Ammon's horn (tissue), 1 donor: Measurements from ENCODE around the gene ELOVL5.

Source experiments
- DNase-seq: peaks from one replicate; pipeline ENCODE4 v3.0.0-alpha.2; 2016; ENCODE audit warnings: low spot score

Gene ELOVL5

DNA sequence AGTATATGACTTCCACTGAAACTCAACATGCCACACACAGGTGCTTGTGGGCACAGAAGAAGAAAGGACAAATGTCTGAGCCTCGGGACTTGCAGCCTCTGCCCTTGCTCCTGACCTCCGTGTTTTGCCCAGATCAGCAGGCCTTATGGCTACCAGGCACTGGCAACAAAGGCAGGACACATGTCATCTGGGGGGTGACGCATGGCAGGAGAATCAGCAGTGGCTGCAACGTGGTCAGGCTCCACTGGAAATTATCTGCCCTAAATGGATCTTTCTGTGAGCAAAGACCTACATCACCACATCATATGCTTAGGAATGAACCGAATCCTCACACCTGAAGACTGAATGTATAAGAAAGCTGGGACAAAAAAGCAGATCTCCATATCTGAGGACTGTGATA, 78.9 kb downstream of the ELOVL5 start:
- no peak for DNase-seq

DNA sequence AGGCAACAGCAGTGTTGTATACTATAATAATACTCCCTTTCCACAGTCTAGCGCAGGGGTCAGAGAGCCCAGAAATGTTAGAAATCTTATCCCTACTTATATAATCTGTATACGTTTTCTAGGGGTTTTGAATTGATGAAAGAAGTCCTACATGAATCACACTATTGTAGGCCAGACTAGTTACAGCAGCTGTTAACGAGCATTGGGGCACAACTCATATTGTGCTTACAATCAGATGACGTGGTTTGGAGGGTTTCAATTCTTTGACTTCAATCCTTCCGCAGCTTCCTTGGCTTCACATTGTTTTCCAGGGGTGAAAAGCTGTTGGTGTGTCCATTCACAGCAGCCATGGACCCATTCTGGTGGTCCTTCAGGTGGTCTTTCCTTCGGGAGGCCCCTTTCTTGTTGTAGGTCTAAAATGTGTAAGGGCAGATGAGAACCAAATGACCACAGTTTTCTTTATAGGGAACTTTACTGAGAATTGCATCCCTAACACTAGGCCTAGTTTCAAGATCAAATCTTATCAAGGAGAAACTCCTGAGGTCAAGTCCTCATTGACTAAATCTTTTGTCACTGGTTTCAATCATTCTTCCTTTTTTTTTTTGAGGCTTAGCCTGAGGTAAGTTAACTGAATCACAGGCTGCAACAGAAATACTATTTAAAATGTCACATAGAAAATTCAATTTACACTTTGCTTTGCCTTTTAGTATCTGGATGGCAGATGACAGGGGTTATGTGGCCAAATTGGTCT, 79.7 kb downstream of the ELOVL5 start:
- DNase-seq, result no peak

DNA sequence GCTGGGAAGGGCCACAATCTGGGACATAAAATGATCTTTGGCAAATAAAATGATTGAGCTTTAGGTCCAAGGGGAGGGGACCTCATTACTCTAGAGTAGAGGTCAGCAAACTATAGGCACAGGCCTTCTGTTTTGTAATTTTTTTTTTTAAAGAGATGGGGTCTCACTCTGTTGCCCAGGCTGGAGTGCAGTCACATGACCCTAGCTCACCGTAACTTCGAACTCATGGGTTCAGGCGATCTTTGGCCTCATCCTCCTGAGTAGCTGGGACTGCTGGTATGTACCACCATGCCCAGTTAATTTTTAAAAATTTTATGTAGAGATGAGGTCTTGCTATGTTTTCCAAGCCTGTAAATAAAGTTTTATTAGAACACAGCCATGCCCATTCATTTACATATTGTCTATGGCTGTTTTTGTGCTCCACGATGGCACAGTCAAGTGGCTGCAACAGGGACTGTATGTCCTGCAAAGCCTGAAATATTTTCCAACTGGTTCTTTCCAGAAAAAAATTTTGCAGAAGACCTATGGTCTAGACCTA, 82.1 kb downstream of the ELOVL5 start:
- no peak for DNase-seq

DNA sequence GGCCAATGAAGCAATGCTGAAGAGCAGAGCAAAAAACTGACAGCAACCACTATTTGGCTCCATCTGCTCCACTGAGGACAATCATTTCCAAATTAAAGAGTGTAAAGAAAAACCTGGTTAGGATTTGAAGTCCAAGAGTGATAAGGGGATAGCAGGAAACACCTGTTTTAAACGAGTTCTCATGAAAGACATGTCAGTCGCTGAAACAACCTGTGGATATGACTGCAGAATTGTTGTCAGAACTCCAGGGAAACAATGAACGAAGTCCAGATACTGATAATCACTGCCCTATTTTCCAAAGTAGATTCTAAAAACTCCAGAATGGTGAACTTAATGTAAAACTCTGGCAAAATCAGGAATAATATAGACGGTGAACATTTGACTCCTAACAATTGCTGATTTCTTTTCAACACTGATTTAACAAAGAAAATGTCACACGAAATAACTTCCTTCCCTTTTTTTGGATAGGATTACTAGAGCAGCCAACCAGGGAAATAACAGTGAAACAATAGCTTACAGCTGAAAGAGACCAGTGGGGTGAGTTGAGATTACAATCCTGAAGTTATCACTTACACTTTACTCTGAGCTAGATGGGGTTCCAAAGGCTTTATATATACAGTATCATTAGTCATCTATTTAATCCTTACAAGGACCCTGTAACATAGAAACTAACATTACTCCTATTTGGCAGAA, 83.7 kb downstream of the ELOVL5 start:
- no peak for DNase-seq

DNA sequence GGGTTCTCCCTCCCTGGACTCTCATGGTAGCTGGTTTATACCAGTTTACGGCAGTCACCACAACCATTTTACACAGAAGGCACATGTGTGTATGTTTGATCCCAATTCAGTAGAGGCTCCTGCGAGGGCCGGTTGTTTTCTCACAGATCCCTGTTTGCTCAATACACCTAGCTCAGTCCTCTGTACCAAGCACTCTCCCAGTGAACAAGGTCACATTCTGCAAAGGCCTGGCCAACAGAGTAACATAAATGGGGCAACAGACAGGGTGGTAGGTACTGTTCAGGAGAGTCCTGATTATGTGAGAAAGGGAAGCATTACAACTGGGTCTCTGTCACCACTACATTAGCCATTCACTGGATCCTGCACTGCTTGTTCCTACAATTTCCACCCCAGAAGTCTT, 84.4 kb downstream of the ELOVL5 start:
- no peak for DNase-seq

DNA sequence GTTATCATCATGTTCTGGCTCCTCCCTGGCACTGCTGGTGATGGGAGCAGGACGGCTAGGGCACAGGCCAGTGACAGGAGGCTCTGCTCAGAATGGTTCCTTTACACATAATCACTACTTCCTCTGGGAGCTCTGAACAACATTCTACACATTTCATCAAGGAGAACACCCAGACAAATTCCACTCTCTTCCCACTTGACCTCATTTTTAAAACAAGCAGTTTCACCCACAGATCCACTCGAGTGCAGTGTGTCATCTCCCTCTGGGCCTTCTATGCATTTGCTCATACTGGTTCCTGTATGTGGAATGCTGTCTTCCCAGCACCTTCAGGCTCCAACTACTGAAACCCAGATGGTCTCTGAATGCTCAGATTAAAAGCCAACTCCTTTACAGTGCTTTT, 84.8 kb downstream of the ELOVL5 start:
- no peak for DNase-seq

DNA sequence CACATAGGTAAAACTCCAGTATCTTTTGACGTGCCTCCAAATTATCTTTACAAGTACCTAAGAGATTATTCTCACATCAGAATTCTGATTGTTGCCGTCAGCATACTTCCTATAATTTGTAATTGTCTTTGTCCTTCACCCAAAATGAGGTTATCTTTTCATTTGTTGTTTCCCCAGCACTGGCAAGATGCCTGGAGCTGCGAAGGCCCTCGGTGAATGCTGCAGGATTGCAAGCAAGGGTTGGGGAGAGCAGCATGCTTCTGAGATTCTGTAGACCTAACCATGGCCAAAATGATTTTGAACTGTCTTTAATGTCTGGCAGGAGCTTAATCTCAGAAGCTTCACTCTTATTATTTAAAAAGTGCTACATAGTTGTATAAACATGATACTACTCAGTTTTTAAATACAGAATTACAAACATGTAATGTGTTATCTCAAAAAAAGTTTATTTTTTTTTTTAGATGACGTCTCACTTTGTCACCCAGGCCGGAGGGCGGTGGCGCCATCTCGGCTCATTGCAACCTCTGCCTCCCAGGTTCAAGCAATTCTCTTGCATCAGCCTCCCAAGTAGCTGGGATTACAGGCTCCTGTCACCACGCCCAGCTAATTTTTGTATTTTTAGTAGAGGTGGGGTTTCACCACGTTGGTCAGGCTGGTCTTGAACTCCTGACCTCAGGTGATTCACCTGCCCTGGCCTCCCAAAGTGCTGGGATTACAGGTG, 88.7 kb downstream of the ELOVL5 start:
- DNase-seq, result no peak

DNA sequence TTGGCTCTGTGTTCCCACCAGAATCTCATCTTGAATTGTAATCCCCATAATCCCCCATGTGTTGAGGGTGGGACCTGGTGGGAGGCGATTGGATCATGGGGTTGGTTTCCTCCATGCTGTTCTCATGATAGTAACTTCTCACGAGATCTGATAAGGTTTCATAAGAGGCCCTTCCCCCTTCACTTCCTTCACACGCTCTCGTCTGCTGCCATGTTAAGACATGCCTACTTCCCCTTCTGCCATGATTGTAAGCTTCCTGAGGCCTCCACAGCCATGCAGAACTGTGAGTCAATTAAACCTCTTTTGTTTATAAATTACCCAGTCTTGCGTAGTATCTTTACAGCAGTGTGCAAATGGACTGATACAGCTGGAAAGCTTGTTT, 90.0 kb downstream of the ELOVL5 start:
- DNase-seq, result no peak

DNA sequence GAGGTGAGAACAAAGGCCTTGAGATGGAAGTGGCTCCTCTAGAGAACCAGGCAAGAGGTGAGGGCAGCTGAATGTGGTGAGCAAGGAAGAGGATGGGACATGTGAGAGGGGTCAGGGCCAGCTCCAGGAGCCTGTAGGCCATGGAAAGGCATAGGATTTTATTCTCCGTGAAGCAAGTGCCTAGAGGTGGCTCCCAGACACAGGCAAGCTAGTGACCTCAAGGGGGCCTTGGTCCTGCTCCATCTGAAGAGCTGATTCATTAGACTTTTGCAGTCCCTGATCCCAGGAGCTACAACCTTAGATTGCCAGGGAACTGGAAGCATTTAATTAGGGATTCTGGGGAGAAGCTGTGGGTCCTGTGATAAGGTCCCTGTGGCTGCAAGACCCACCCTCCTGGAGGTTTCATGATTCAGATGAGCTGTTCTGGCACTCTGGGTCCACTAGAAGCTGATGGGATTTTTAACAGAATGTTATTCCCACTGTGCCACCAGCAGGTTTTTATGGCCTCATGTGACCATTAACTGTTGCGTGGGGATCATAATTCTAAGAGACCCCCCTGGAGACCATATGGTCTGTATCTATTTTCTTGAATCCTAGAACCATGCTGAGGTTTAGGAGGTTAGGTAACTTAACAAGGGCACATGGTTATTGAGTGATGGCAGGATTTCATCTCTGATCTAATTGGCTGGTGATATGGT, 90.5 kb downstream of the ELOVL5 start:
- no peak for DNase-seq

DNA sequence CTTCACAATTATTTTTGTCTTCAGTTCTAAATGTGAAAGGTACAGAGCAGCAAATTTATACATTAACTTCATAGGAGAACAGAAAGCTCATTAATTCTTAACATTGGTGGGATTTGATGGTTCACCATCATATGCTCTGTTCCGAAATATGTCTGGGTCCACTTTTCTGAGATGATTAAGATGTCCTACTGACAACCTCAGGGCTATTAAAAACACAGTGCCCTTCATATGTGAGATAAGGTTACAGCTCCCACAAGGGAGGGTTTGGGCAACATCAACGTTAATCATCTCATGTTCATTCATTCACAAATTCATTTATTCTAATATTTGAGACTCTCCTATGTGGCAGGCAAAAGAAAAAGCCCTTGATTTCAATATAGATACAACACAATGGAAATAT, 91.2 kb downstream of the ELOVL5 start:
- no peak for DNase-seq

DNA sequence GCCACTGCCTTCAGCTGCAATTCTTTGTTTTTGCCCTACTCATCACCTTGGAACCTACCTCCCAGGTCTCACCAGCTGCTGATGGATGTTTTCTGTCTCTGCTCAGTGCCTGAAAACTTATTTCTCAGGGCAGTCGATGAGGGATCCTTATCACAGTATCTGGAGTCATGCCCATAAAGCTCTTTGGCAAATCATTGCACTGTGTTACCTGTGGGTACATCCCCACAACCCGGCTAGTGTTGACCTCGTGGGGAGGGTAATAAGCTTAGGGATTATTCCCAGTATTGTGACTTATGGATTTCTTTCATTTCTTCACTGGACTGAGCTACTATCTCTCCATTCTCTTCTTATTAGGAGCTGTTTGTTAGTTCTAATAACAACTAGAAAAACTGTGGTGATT, 91.7 kb downstream of the ELOVL5 start:
- no peak for DNase-seq

DNA sequence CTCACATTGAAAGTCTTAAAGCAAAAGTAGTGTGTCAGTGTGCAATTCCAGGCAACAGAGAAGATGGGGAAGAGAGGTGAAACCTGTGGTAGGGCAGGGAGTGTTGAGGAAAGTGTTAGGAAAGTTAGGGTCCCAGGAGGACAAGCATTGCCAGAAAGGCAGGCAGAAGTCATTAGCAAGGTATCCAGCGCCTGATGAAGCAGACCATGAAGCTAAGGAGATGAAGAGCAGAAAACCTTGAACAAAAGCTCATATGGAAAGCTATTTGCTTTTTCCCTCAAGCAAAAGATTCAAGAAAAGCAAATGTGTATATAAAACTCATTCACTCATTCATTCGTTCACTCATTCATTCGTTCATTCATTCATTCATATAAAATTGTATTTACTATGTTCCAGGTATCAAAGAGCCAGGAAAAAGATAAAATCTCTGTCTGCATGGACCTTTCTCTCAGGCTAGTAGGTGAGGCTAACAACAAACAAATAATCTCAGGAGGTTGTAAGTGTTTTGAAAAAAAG, 96.5 kb downstream of the ELOVL5 start:
- no peak for DNase-seq

DNA sequence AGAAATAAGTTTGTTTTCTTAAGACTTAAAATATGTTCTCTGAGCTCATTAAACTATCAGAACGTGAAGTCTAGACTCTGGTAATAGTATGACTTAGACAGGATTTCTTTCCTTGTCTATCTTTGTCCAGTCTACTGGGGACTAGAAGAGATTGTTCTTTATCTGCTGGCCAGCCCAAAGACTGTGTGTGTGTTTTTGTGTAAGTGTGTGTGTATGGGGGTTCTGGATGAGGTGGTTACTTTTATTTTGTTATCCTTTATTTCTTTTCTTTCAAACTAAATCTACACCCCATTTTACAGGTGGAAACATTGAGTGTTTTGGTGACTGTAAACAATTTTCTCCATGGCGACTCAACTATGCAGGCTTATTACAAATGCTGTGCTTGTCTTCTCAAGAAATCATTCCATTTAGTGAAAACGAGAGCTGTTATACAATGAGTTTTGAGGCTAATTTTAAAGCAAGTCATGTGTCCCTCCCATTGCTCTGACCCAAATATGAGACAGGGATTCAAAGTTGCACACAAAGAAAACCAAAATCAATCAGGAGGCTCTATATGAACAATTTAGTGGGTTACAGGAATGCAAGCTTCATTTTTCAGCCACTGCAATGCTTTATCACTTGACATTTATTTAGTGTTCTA, 97.6 kb downstream of the ELOVL5 start:
- DNase-seq, result no peak

DNA sequence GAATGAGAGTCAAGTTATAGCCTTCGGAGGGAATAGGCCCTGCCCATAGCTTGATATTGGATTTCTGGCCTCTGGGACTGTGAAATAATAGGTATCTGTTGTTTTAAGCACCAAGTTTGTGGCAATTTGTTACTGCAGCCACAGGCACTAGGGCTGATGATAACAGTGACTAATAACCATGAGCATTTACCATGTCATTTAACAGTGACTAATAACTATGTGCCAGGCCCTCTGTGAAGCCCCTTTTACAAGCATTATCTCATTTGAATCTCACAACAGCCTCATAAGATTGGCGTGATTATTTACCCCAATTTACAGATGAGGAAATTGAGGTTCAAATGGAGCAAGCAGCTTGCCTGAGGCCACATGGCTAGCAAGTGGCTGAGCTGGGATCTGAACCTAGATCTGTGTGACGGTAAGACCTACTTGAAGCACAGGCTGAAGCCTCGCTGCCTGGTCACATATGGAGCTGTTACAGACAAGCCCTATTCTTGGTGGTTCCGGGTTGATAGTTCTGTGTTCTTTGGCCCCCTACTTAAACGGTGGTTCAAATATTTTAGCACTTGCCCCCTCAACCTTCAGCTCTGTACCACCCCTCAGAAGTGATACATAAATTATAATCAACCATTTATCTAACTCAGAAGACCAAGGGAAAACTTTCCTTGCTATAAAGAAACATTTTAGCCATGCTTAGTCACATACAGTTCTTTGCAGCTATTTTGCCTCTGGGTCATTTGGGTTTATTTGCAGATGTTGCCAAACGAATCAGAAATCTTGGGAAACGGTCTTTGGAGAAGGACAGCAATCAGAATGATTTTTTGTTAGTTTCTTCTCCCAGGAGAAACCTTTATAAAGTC, 98.3 kb downstream of the ELOVL5 start:
- no peak for DNase-seq

DNA sequence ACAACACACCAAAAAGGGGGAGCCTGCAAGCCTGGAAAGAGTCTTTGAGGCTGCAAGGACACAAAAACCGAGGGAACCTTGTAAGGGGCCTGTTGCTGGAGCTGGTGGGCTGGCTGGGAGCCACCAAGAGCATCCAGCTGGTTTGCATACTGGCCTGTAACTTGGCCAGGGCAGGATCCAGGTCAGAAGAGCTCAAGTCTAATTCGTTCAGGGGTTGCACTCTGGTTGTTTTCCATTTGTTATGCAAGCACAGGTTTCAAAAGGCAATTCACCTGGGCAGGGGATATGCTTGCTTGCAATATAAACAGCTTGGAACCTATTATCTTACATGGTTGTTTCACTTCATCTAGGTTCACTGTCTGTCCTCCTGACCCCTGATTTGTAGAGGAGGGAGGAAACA, 101.8 kb downstream of the ELOVL5 start:
- DNase-seq, result no peak

DNA sequence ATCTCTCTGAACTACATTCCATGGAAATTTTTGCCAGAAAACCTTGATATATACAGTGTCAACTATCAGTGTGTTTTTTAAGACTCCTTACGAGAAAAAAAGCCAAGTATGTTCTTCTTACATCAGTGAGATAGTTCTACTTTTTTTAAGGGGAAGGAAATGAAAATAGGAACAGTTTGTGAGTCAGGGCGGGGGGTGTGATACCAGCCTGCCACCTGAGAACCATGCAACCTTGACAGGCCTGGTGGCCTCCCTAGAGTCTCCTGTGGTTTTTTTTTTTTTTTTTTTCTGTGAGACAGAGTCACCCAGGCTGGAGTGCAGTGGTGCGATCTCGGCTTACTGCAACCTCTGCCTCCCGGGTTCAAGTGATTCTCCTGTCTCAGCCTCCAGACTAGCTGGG, 103.8 kb downstream of the ELOVL5 start:
- DNase-seq, result no peak

DNA sequence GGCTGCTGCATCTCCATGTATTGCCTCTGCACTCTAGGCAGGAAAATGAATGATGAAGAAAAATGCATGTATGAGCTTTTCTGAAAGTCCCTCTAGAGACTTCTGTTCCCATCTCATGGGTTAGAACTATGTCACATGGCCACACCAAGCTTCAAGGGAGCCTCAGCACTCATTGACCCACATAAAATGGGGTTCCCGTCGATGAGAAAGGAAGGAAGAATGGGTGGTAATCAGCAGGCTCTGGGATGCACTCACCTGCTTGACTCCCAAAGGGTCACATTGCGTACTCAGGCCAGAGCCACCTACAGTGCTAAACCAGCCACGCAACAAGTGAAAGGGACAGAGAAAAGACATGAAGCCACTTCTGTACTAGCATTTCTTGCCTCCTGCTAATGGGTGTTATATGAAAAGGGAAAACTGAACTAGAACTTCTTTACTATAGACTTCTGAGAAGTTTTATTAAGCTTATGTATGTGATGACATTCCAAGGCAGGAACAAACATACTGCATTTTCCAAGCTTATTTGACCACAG, 104.3 kb downstream of the ELOVL5 start:
- DNase-seq, result no peak

DNA sequence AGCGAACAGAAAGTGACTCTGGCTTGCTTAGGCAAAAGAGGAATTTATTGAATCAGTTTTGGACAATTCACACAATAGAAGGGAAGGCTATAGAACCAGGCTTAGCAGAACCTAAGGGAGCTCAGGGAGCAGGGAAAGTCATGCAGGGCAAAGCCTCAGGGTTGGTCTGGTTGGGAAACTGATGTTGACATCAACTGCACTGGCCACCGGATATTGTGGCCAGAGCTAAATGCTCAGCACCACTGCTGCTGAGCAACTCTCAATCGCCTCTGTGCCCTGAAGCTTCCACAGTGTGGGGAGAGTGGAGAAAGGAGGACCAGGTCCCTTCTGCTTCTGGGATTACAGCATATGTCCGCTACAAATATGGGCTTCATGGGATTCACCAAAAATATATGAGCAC, 106.8 kb downstream of the ELOVL5 start:
- DNase-seq, result peak; percentile 50

DNA sequence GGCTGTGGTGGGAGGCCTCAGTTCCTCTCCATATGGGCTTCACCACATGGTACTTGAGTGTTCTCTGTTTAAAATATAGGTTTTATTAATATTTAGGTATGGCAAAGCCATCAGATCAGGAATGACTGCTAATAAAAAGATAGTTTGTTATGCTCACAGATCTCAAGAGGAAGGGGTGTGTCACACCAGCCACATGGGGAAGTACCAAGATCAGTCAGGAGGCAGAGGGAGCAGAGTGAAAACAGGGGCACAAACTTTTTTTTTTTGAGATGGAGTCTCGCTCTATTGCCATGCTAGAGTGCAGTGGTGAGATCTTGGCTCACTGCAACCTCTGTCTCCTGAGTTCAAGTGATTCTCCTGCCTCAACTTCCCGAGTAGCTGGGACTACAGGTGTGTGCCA, 108.0 kb downstream of the ELOVL5 start:
- no peak for DNase-seq

DNA sequence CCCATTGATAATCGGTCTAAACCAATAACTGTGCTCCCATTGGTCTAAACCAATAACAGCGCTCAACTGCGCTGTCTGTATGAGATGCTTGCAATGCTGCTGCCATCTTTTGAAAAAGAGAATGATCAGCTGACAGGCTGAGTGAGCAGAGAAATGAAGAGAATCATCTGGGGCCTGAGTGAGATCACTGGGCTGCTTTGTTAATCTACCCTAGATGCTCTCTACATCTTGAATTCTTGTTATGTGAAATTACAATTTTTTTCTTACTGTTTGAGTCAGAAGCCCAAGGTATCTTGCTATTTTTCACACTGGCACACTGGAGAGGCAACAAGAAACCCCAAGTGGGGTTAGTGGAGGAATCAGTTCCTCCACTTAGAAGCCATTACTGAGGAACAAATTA, 108.6 kb downstream of the ELOVL5 start:
- no peak for DNase-seq
